Measurements from ENCODE around the gene RNF113B.

RNF113B gene

DNA sequence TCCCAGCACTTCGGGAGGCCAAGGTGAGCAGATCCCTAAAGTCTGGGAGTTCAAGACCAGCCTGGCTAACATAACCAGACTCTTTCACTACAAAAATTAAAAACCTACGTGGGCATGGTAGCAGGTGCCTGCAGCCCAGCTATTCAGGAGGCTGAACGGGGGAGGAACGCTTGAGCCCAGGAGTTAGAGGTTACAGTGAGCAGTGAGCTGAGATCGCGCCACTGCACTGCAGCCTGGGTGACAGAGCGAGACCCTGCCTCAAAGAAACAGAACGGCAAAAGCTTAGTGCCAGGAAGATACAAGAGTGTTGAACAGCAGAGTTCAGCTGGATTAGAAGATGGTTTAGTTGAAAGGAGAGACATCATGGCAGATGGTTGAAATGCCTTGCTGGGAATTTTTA lies 24.1 kb upstream of the RNF113B start:
- TF ChIP-seq, protein P1, sequence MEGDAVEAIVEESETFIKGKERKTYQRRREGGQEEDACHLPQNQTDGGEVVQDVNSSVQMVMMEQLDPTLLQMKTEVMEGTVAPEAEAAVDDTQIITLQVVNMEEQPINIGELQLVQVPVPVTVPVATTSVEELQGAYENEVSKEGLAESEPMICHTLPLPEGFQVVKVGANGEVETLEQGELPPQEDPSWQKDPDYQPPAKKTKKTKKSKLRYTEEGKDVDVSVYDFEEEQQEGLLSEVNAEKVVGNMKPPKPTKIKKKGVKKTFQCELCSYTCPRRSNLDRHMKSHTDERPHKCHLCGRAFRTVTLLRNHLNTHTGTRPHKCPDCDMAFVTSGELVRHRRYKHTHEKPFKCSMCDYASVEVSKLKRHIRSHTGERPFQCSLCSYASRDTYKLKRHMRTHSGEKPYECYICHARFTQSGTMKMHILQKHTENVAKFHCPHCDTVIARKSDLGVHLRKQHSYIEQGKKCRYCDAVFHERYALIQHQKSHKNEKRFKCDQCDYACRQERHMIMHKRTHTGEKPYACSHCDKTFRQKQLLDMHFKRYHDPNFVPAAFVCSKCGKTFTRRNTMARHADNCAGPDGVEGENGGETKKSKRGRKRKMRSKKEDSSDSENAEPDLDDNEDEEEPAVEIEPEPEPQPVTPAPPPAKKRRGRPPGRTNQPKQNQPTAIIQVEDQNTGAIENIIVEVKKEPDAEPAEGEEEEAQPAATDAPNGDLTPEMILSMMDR (IDR thresholded peaks at IDR 0.05; ENCODE audit: control extremely low read depth, extremely low read depth, low read depth, missing control alignments) = no peak
- CTCF ChIA-PET = no interaction called here
- DNase-seq (ENCODE audit: extremely low spot score) = no peak
- POLR2A ChIA-PET = no interaction called here

DNA sequence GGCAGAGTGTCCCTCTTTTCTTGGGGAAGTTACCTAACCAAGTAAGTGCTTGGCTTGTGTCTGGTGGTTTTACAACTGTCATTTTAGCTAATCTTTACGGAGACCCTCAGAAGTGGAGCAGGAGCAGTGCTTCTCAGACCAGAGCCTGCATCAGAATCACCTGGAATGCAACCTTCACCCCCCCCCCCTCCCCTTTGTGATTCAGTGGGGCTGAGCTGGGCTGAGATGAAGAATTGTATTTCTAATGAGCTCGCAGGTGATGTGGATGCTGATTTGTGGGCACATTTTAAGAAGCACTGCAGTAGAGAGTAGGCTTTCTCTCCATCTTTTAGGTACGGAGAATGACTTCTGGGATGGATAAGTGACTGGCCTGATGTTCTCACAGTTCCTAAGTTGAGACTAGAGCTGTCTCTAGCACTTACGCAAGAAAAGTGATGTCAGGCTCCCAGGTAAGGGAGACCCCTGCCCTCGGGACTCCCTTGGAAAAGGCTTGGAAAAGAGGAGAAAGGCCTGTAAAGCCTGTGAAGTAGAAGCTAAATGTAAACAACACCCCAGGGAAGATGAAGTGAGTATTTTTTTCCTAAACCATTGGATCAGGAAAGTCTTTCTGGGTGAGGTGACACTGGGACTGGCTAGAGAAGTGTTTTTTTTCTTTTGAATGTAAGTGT lies 23.3 kb upstream of the RNF113B start:
- no peak for DNase-seq (ENCODE audit: extremely low spot score)
- CTCF ChIA-PET = no interaction called here
- POLR2A ChIA-PET = no interaction called here
- TF ChIP-seq, protein P1 (IDR thresholded peaks at IDR 0.05; ENCODE audit: control extremely low read depth, extremely low read depth, low read depth, missing control alignments) = no peak

DNA sequence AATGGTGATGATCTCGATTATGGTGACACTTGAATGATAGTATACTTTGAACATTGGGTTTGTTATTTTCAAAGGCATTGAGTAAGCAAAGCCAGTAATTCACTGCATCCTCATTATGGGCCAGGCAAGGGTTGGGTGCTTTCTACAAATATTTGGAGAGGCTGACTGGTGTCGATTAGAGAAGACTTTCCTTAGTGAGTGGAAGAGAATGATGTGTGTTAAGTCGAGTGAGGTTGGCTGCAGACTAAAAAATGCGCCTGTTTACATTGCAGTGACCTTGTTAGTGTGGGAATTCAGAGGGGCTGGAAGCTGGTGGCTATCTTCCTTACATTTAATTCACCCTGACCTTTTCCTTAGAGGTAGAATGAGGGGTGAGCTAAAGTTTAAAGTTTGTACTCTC lies 22.4 kb upstream of the RNF113B start:
- ChIA-PET CTCF (no interaction called here), POLR2A (no interaction called here)
- DNase-seq (ENCODE audit: extremely low spot score) = no peak
- TF ChIP-seq, protein P1 (IDR thresholded peaks at IDR 0.05; ENCODE audit: control extremely low read depth, extremely low read depth, low read depth, missing control alignments) = no peak

- TF ChIP-seq, protein P1 (IDR thresholded peaks at IDR 0.05; ENCODE audit: control extremely low read depth, extremely low read depth, low read depth, missing control alignments) = no peak
- ChIA-PET CTCF (no interaction called here), POLR2A (no interaction called here)
- no peak for DNase-seq (ENCODE audit: extremely low spot score)
These were observed 21.6 kb upstream of the RNF113B start for GRCh38 chr13:98198683-98199082.

GRCh38 chr13:98195054-98195791 lies 18.2 kb upstream of the RNF113B start:
- ChIA-PET CTCF (no interaction called here), POLR2A (no interaction called here)
- DNase-seq (ENCODE audit: extremely low spot score) = no peak
- TF ChIP-seq, protein P1 (IDR thresholded peaks at IDR 0.05; ENCODE audit: control extremely low read depth, extremely low read depth, low read depth, missing control alignments) = no peak

DNA sequence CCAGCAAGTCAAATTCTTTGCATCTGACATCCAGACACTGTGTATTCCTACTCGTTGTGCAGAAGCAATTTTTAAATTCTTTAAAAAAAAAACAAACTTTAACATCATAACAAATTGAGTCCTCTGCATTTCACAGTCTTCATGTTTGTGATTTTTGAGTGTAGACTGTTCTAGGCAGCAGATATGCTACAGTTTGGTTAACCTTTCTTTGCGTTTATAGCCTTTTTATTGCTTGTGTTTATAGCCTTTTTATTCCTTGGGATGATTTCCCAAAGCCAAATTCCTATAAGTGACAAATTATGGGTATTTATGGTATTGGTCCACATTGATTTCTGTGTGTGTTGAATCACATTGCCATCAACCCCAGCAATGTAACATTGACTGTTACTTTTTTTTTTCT lies 14.9 kb upstream of the RNF113B start:
- DNase-seq (ENCODE audit: extremely low spot score) = no peak
- TF ChIP-seq, protein P1 (IDR thresholded peaks at IDR 0.05; ENCODE audit: control extremely low read depth, extremely low read depth, low read depth, missing control alignments) = no peak
- POLR2A ChIA-PET = no interaction called here
- CTCF ChIA-PET = no interaction called here
